Smooth muscle cell (in vitro differentiated cells): ENCODE data around the gene AIFM3. TPM values are rescaled to one million over a fixed set of nuclear protein-coding genes. Genes with fewer than 3 reads are reported as not detected.

Experiments used
- DNase-seq: peaks from one replicate; lab custom pipeline; 2025; ENCODE audit not compliant: unreplicated experiment; lab: John Stamatoyannopoulos, UW
- H2AFZ ChIP-seq: fragments of 200-600 bp; sonication (generic); 2 replicates; pipeline ENCODE4 v1.6.0; 2016; ENCODE audit warnings: antibody characterized with exemption, low read depth, mild to moderate bottlenecking
- H3F3A ChIP-seq: fragments of 200-600 bp; sonication (generic); 2 replicates; pipeline ENCODE4 v1.6.0; 2017; ENCODE audit warnings: antibody characterized with exemption, low read depth
- H3K27ac ChIP-seq: fragments of 200-600 bp; sonication (generic); 2 replicates; pipeline ENCODE4 v1.5.1; 2016; ENCODE audit warnings: low read depth, mild to moderate bottlenecking
- H3K27me3 ChIP-seq: fragments of 200-600 bp; sonication (generic); 2 replicates; pipeline ENCODE4 v1.6.1; 2016; ENCODE audit warnings: low read depth, mild to moderate bottlenecking
- H3K36me3 ChIP-seq: fragments of 200-600 bp; sonication (generic); 2 replicates; pipeline ENCODE4 v1.5.1; 2016; ENCODE audit warnings: low read depth
- H3K4me1 ChIP-seq: fragments of 200-600 bp; sonication (generic); 2 replicates; pipeline ENCODE4 v1.5.1; 2016; ENCODE audit warnings: low read depth
- H3K4me2 ChIP-seq: fragments of 200-600 bp; sonication (generic); 2 replicates; pipeline ENCODE4 v1.6.0; 2016; ENCODE audit warnings: mild to moderate bottlenecking
- H3K4me3 ChIP-seq: fragments of 200-600 bp; sonication (generic); 2 replicates; pipeline ENCODE4 v1.5.1; 2016; ENCODE audit warnings: mild to moderate bottlenecking
- H3K79me2 ChIP-seq: fragments of 200-600 bp; sonication (generic); 2 replicates; pipeline ENCODE4 v1.6.0; 2016; ENCODE audit warnings: low read depth, mild to moderate bottlenecking
- H3K9ac ChIP-seq: fragments of 200-600 bp; sonication (generic); 2 replicates; pipeline ENCODE4 v1.6.0; 2016; ENCODE audit warnings: low read depth
- H3K9me3 ChIP-seq: fragments of 200-600 bp; sonication (generic); replicated peaks from 2 replicates; pipeline ENCODE4 v1.5.1; 2016; ENCODE audit warnings: low read depth
- H4K20me1 ChIP-seq: fragments of 200-600 bp; sonication (generic); 2 replicates; pipeline ENCODE4 v1.6.0; 2016; ENCODE audit warnings: low read depth
- CTCF ChIP-seq: fragments of 200-600 bp; sonication (generic); IDR thresholded peaks from 2 replicates; pipeline ENCODE4 v1.5.1; 2017; ENCODE audit warnings: borderline replicate concordance, mild to moderate bottlenecking, antibody characterized with exemption; ENCODE audit not compliant: insufficient read depth, poor library complexity, severe bottlenecking
- WGBS: methylation state at CpG from one replicate; pipeline ENCODE4 v1.1.7; 2016; ENCODE audit warnings: low lambda C conversion rate; 5-methylcytosine and 5-hydroxymethylcytosine counted together
- polyA plus RNA-seq: library from polyadenylated mRNA; unstranded; fragments of >200 nt; fragmentation: Nextera tagmentation; extraction: Ambion mirVana; gene quantifications from 2 replicates; pipeline ENCODE4 v1.2.1, GENCODE V29; 2016
- total RNA-seq: library from RNA; depleted of rRNA; stranded (reverse); fragments of >200 nt; gene quantifications from 2 replicates; pipeline ENCODE4 v1.2.3, GENCODE V29; 2014

Gene AIFM3
- total and polyA plus RNA-seq, 2 experiments from 2014 or later = 0.85 TPM; not detected in 1

- Histone ChIP-seq H3K27ac (no peak overlapping the region), H3F3A (no peaks in the 10 kb centered on the region), H3K36me3 (no peaks in the 10 kb centered on the region), H3K9me3 (no peaks in the 10 kb centered on the region), H3K79me2 (peaks cover 18% of the 10 kb centered on the region), H3K4me3 (peak overlapping the region; percentile 90), H4K20me1 (no peaks in the 10 kb centered on the region), H2AFZ (peak overlapping the region; percentile 86), H3K9ac (peak overlapping the region; percentile 70), H3K4me2 (peak overlapping the region; percentile 98), H3K4me1 (peaks cover 19% of the 10 kb centered on the region), H3K27me3 (no peaks in the 10 kb centered on the region)
- DNase-seq = no peak
- WGBS = 2% methylated on average over 11 of the region's 12 CpGs
- TF ChIP-seq CTCF = no peak
These were observed 15.5 kb downstream of the AIFM3 start for GRCh38 chr22:20982563-20982882.

GRCh38 chr22:20983081-20983771, 16.2 kb downstream of the AIFM3 start:
- H2AFZ ChIP-seq = peak overlapping the region; percentile 86
- no peaks in the 10 kb centered on the region for H3K27me3 ChIP-seq
- H3K36me3 ChIP-seq = no peaks in the 10 kb centered on the region
- H3K27ac ChIP-seq = no peak overlapping the region
- H3K9ac ChIP-seq = peak overlapping the region; percentile 70
- WGBS = 87% methylated on average over 5 of the region's 5 CpGs
- no peak for TF ChIP-seq CTCF
- no peaks in the 10 kb centered on the region for H4K20me1 ChIP-seq
- H3F3A ChIP-seq = no peaks in the 10 kb centered on the region
- DNase-seq = no peak
- no peaks in the 10 kb centered on the region for H3K9me3 ChIP-seq
- peak overlapping the region; percentile 90 for H3K4me3 ChIP-seq
- peaks cover 19% of the 10 kb centered on the region for H3K4me1 ChIP-seq
- peak overlapping the region; percentile 98 for H3K4me2 ChIP-seq
- peaks cover 18% of the 10 kb centered on the region for H3K79me2 ChIP-seq

- DNase-seq = no peak
- Histone ChIP-seq H3F3A (no peaks in the 10 kb centered on the region), H3K36me3 (no peaks in the 10 kb centered on the region), H3K27ac (no peak overlapping the region), H3K27me3 (no peaks in the 10 kb centered on the region), H3K4me1 (peaks cover 14% of the 10 kb centered on the region), H3K9ac (no peak overlapping the region), H3K79me2 (peaks cover 18% of the 10 kb centered on the region), H3K4me2 (no peak overlapping the region), H4K20me1 (no peaks in the 10 kb centered on the region), H2AFZ (no peak overlapping the region), H3K9me3 (no peaks in the 10 kb centered on the region), H3K4me3 (no peak overlapping the region)
- TF ChIP-seq CTCF = no peak
- 95% methylated on average over 7 of the region's 7 CpGs for WGBS
These were observed 18.7 kb downstream of the AIFM3 start for GRCh38 chr22:20985720-20986119.

- H3K27ac ChIP-seq = no peak overlapping the region
- no peaks in the 10 kb centered on the region for H3K27me3 ChIP-seq
- H3K4me3 ChIP-seq = no peak overlapping the region
- H3K4me1 ChIP-seq = peaks cover 8% of the 10 kb centered on the region
- H3K9ac ChIP-seq = no peak overlapping the region
- no peak for TF ChIP-seq CTCF
- no peaks in the 10 kb centered on the region for H3K9me3 ChIP-seq
- no peaks in the 10 kb centered on the region for H3K36me3 ChIP-seq
- 93% methylated on average over 1 of the region's 1 CpG for WGBS
- H2AFZ ChIP-seq = no peak overlapping the region
- no peaks in the 10 kb centered on the region for H3F3A ChIP-seq
- H3K4me2 ChIP-seq = no peak overlapping the region
- no peaks in the 10 kb centered on the region for H4K20me1 ChIP-seq
- no peak for DNase-seq
- H3K79me2 ChIP-seq = peaks cover 18% of the 10 kb centered on the region
These were observed 19.3 kb downstream of the AIFM3 start for GRCh38 chr22:20986365-20986764.
